H1 (cell line): ENCODE results near the gene MGMT. TPM values are rescaled to one million over a fixed set of nuclear protein-coding genes. Genes with fewer than 3 reads are reported as not detected.

Source experiments
- CTCF ChIA-PET: fragments of 300-600 bp; sonication (Branson Sonifier 250); formaldehyde crosslinking; loops from one replicate; lab custom pipeline; 2021; ENCODE audit not compliant: partially characterized antibody; lab: Charles Lee
- POLR2A ChIA-PET: fragments of 300-600 bp; sonication (Branson Sonifier 250); formaldehyde crosslinking; loops from one replicate; lab custom pipeline; 2021; ENCODE audit warnings: inconsistent platforms; ENCODE audit not compliant: partially characterized antibody; lab: Charles Lee
- DNase-seq, 2 experiments: peaks; one replicate each; pipeline versions ENCODE4 v3.0.0 to v3.0.0-alpha.2; 2010 to 2022; ENCODE audit warnings: low spot score in 2 of 2, low read depth in 1 of 2, mixed read lengths in 1 of 2
- FAIRE-seq: peaks from 2 replicates; lab custom pipeline; 2011; peaks lifted over from hg19 to GRCh38; lab: Jason Lieb, UNC
- H2AFZ ChIP-seq: 2 replicates; pipeline ENCODE4 v1.8.1; 2012; ENCODE audit warnings: low read length, inconsistent platforms
- H2AK5ac ChIP-seq: 2 replicates; pipeline ENCODE4 v1.6.1; 2013; ENCODE audit warnings: low read depth, low read length
- H2BK120ac ChIP-seq: replicated peaks from 2 replicates; pipeline ENCODE3; 2013; ENCODE audit warnings: low read depth, low read length, inconsistent platforms
- H2BK12ac ChIP-seq: 2 replicates; pipeline ENCODE4 v1.6.1; 2013; ENCODE audit warnings: low read depth, low read length
- H2BK15ac ChIP-seq: 2 replicates; pipeline ENCODE4 v1.6.1; 2013; ENCODE audit warnings: low read length
- H2BK20ac ChIP-seq: 2 replicates; pipeline ENCODE4 v1.6.1; 2013; ENCODE audit warnings: low read length
- H2BK5ac ChIP-seq: 2 replicates; pipeline ENCODE4 v1.6.1; 2013; ENCODE audit warnings: low read depth, low read length
- H3K14ac ChIP-seq: 2 replicates; pipeline ENCODE4 v1.6.1; 2013; ENCODE audit warnings: inconsistent platforms; ENCODE audit not compliant: insufficient read length
- H3K18ac ChIP-seq: 2 replicates; pipeline ENCODE4 v1.6.1; 2013; ENCODE audit warnings: low read length; ENCODE audit errors: extremely low read depth
- H3K23ac ChIP-seq: 2 replicates; pipeline ENCODE4 v1.6.1; 2013; ENCODE audit warnings: inconsistent platforms; ENCODE audit not compliant: insufficient read length
- H3K23me2 ChIP-seq: 2 replicates; pipeline ENCODE4 v1.6.1; 2013; ENCODE audit warnings: low read depth, low read length
- H3K27ac ChIP-seq: 2 replicates; pipeline ENCODE4 v1.6.1; 2011; ENCODE audit warnings: low read depth, low read length, inconsistent platforms
- H3K27me3 ChIP-seq, 4 experiments: replicated peaks in 1 of 4; 1 replicate in 1 of 4; 2 replicates in 3 of 4; pipeline versions ENCODE4 v1.6.1 to v1.8.1; 2011 to 2013; ENCODE audit warnings: low read length in 3 of 4, mild to moderate bottlenecking in 3 of 4, inconsistent platforms in 2 of 4, mixed read lengths in 2 of 4, moderate library complexity in 1 of 4; ENCODE audit not compliant: control insufficient read depth in 3 of 4, insufficient read depth in 3 of 4; ENCODE audit errors: extremely low read depth in 1 of 4
- H3K36me3 ChIP-seq, 4 experiments: 2 replicates each; pipeline versions ENCODE4 v1.6.1 to v1.8.1; 2011 to 2013; ENCODE audit warnings: mild to moderate bottlenecking in 4 of 4, low read length in 3 of 4, moderate library complexity in 2 of 4, control low read depth in 1 of 4, inconsistent platforms in 1 of 4; ENCODE audit not compliant: insufficient read depth in 4 of 4, control insufficient read depth in 2 of 4
- H3K4ac ChIP-seq: replicated peaks from 2 replicates; pipeline ENCODE3; 2013; ENCODE audit warnings: low read length, low read depth, mixed read lengths, inconsistent platforms; ENCODE audit not compliant: insufficient read length
- H3K4me1 ChIP-seq, 4 experiments: replicated peaks in 1 of 4; 1 replicate in 1 of 4; 2 replicates in 3 of 4; pipeline versions ENCODE4 v1.6.1 to v1.8.1; 2011 to 2013; ENCODE audit warnings: low read length in 3 of 4, inconsistent platforms in 2 of 4, mixed read lengths in 1 of 4; ENCODE audit not compliant: insufficient read depth in 4 of 4, control insufficient read depth in 3 of 4
- H3K4me2 ChIP-seq, 2 experiments: 2 replicates each; pipeline versions ENCODE4 v1.6.1 to v1.8.1; 2011 to 2013; ENCODE audit warnings: low read depth in 2 of 2, low read length in 2 of 2, control low read depth in 1 of 2, inconsistent platforms in 1 of 2, mild to moderate bottlenecking in 1 of 2; ENCODE audit not compliant: insufficient read depth in 1 of 2
- H3K4me3 ChIP-seq, 4 experiments: fragments of 200-600, 300-600 bp in 1 of 4; sonication (generic), shearing (Covaris generic), sonication (Bioruptor Twin) in 1 of 4; 2 replicates each; pipeline versions ENCODE4 v1.5.1 to v1.8.1; 2011 to 2016; ENCODE audit warnings: low read length in 4 of 4, low read depth in 3 of 4, control low read depth in 2 of 4, inconsistent platforms in 2 of 4, mild to moderate bottlenecking in 2 of 4, mixed read lengths in 1 of 4, moderate library complexity in 1 of 4; ENCODE audit not compliant: insufficient read depth in 2 of 4; ENCODE audit errors: extremely low read depth in 1 of 4
- H3K56ac ChIP-seq: replicated peaks from 2 replicates; pipeline ENCODE3; 2013; ENCODE audit warnings: low read depth, mild to moderate bottlenecking, mixed read lengths, low read length, inconsistent platforms; ENCODE audit not compliant: insufficient read length
- H3K79me1 ChIP-seq: 2 replicates; pipeline ENCODE4 v1.6.1; 2013; ENCODE audit warnings: low read depth, low read length, control low read depth
- H3K79me2 ChIP-seq, 2 experiments: 2 replicates each; pipeline versions ENCODE4 v1.6.1 to v1.8.1; 2012 to 2013; ENCODE audit warnings: low read length in 2 of 2, mild to moderate bottlenecking in 2 of 2, inconsistent platforms in 1 of 2; ENCODE audit not compliant: insufficient read depth in 2 of 2, control insufficient read depth in 1 of 2
- H3K9ac ChIP-seq, 4 experiments: replicated peaks in 1 of 4; 1 replicate in 1 of 4; 2 replicates in 3 of 4; pipeline versions ENCODE4 v1.6.1 to v1.8.1; 2011 to 2013; ENCODE audit warnings: low read depth in 3 of 4, low read length in 3 of 4, control low read depth in 2 of 4, mild to moderate bottlenecking in 2 of 4, moderate library complexity in 2 of 4, inconsistent platforms in 1 of 4; ENCODE audit errors: extremely low read depth in 1 of 4
- H3K9me3 ChIP-seq, 2 experiments: 2 replicates each; pipeline versions ENCODE4 v1.6.1 to v1.8.1; 2012 to 2013; ENCODE audit warnings: mild to moderate bottlenecking in 2 of 2, moderate library complexity in 2 of 2, control low read depth in 1 of 2, inconsistent platforms in 1 of 2, low read depth in 1 of 2, low read length in 1 of 2, mixed read lengths in 1 of 2; ENCODE audit not compliant: insufficient read depth in 2 of 2
- H4K20me1 ChIP-seq, 2 experiments: replicated peaks in 1 of 2; 2 replicates each; pipeline versions ENCODE3 to v1.8.1; 2011 to 2013; ENCODE audit warnings: inconsistent platforms in 2 of 2, low read length in 2 of 2, mild to moderate bottlenecking in 1 of 2; ENCODE audit not compliant: insufficient read depth in 2 of 2, control insufficient read depth in 1 of 2
- H4K5ac ChIP-seq: 2 replicates; pipeline ENCODE4 v1.6.1; 2013; ENCODE audit warnings: low read length, low read depth, mixed read lengths, inconsistent platforms; ENCODE audit not compliant: insufficient read length
- H4K8ac ChIP-seq: 2 replicates; pipeline ENCODE4 v1.8.0; 2013; ENCODE audit warnings: mild to moderate bottlenecking, moderate library complexity, low read length, inconsistent platforms; ENCODE audit not compliant: insufficient read depth; ENCODE audit errors: extremely low read depth
- H4K91ac ChIP-seq: replicated peaks from 2 replicates; pipeline ENCODE3; 2013; ENCODE audit warnings: low read length, mixed read lengths, inconsistent platforms; ENCODE audit not compliant: insufficient read length
- SIN3A ChIP-seq, 2 experiments: IDR thresholded peaks in 1 of 2; conservative IDR thresholded peaks in 1 of 2; 2 replicates each; pipeline ENCODE4 v1.6.1; 2011 to 2012; ENCODE audit warnings: low read length in 2 of 2, improper control_type of control experiment in 1 of 2, low read depth in 1 of 2, mild to moderate bottlenecking in 1 of 2
- TCF12 ChIP-seq: IDR thresholded peaks from 2 replicates; pipeline ENCODE4 v1.6.1; 2011; ENCODE audit warnings: low read depth, mild to moderate bottlenecking, low read length
- WGBS, 2 experiments: shearing (Covaris generic) in 1 of 2; methylation state at CpG; one replicate each; pipeline versions ENCODE4 v1.1.6 to v1.1.7; 2013 to 2015; ENCODE audit warnings: low lambda C conversion rate in 2 of 2, mixed read lengths in 2 of 2, inconsistent platforms in 1 of 2, low coverage in 1 of 2, missing lambda C conversion rate in 1 of 2; ENCODE audit not compliant: insufficient replicate concordance in 2 of 2, insufficient coverage in 1 of 2, insufficient read length in 1 of 2; ENCODE audit errors: extremely low coverage in 1 of 2, missing lambda C conversion rate in 1 of 2; 5-methylcytosine and 5-hydroxymethylcytosine counted together
- polyA plus RNA-seq, 7 experiments: library from polyadenylated mRNA; depleted of rRNA in 3 of 7; stranded (reverse) in 5 of 7; unstranded in 2 of 7; fragments of >200 nt in 5 of 7; fragments of 200-250 nt in 2 of 7; gene quantifications; 1 replicate in 5 of 7; 2 replicates in 1 of 7; 4 replicates in 1 of 7; pipeline versions ENCODE4 v1.2.1 to v1.2.3, GENCODE V29; 2011 to 2013; ENCODE audit warnings: missing spikeins in 2 of 7, mixed read lengths in 2 of 7
- total RNA-seq: library from RNA; stranded (reverse); fragmentation: NEBNext Ultra II Directional; extraction: Animal tissue kit (Norgen Biotek cat#: 25700); gene quantifications from 2 replicates; pipeline ENCODE4 v1.2.1, GENCODE V29; 2021
- TF ChIP-seq, protein P1 (sequence below), 3 experiments: IDR thresholded peaks; 1 replicate in 2 of 3; 2 replicates in 1 of 3; pipeline versions ENCODE4 v1.5.1 to v1.6.1; 2011; ENCODE audit warnings: low read length in 3 of 3, mild to moderate bottlenecking in 3 of 3, inconsistent platforms in 2 of 3, low read depth in 1 of 3, moderate library complexity in 1 of 3; ENCODE audit not compliant: insufficient read depth in 1 of 3; ENCODE audit errors: control extremely low read depth in 1 of 3
- TF ChIP-seq, protein P2 (sequence below): IDR thresholded peaks from 2 replicates; pipeline ENCODE4 v1.6.1; 2012; ENCODE audit warnings: inconsistent platforms

Gene MGMT
- total and polyA plus RNA-seq, 2 of the 8 experiments (the other 6 are each of a cell fraction or from before 2014, with no cell fraction given) = 9.9 to 10.7 TPM

GRCh38 chr10:129808092-129808983 is 341.3 kb downstream of the MGMT start:
- Histone ChIP-seq H3K79me2 (no peaks in the 10 kb centered on the region), H3K27me3 (no peaks in the 10 kb centered on the region), H2BK20ac (no peak overlapping the region), H3K79me1 (no peaks in the 10 kb centered on the region), H3K4ac (no peak overlapping the region), H4K20me1 (no peaks in the 10 kb centered on the region), H4K8ac (no peak overlapping the region), H2BK12ac (no peak overlapping the region), H3K4me3 (no peak overlapping the region), H3K27ac (no peak overlapping the region), H3K36me3 (no peaks in the 10 kb centered on the region), H3K23ac (no peak overlapping the region), H3K23me2 (no peaks in the 10 kb centered on the region), H4K5ac (no peak overlapping the region), H3K18ac (no peak overlapping the region), H3K4me1 (no peaks in the 10 kb centered on the region), H3K14ac (no peak overlapping the region), H3K56ac (no peak overlapping the region), H2AFZ (no peak overlapping the region), H2BK15ac (no peak overlapping the region), H2BK120ac (no peak overlapping the region), H2BK5ac (no peak overlapping the region), H3K9ac (no peak overlapping the region), H4K91ac (no peak overlapping the region), H2AK5ac (no peak overlapping the region), H3K9me3 (peaks cover 11 to 15% of the 10 kb centered on the region in 2 experiments), H3K4me2 (no peak overlapping the region)
- TF ChIP-seq SIN3A (conservative IDR thresholded peaks at IDR 0.05 in 1 of 2, IDR thresholded peaks at IDR 0.05 in 1 of 2; ENCODE audit: low read depth in 1 of 2, low read length in 2 of 2) (no peak), TCF12 (no peak)
- TF ChIP-seq, protein P1, sequence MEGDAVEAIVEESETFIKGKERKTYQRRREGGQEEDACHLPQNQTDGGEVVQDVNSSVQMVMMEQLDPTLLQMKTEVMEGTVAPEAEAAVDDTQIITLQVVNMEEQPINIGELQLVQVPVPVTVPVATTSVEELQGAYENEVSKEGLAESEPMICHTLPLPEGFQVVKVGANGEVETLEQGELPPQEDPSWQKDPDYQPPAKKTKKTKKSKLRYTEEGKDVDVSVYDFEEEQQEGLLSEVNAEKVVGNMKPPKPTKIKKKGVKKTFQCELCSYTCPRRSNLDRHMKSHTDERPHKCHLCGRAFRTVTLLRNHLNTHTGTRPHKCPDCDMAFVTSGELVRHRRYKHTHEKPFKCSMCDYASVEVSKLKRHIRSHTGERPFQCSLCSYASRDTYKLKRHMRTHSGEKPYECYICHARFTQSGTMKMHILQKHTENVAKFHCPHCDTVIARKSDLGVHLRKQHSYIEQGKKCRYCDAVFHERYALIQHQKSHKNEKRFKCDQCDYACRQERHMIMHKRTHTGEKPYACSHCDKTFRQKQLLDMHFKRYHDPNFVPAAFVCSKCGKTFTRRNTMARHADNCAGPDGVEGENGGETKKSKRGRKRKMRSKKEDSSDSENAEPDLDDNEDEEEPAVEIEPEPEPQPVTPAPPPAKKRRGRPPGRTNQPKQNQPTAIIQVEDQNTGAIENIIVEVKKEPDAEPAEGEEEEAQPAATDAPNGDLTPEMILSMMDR (IDR thresholded peaks at IDR 0.05; ENCODE audit: control extremely low read depth in 1 of 3, insufficient read depth in 1 of 3, low read depth in 1 of 3, low read length in 3 of 3) = no peak
- TF ChIP-seq, protein P2, sequence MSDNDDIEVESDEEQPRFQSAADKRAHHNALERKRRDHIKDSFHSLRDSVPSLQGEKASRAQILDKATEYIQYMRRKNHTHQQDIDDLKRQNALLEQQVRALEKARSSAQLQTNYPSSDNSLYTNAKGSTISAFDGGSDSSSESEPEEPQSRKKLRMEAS = no peak
- ChIA-PET POLR2A (no interaction called here), CTCF (no interaction called here)
- no peak for DNase-seq
- no peak for FAIRE-seq
- WGBS, 2 experiments = 89% methylated on average over 26 of the region's 26 CpGs; no CpG with 5 or more reads in 1 of the 2 experiments
